EL (cell line): ENCODE results near the gene ABLIM2.

ENCODE experiments used
- DNase-seq: peaks from one replicate; pipeline ENCODE4 v3.0.0-alpha.2; 2016

Gene ABLIM2

GRCh38 chr4:8115916-8116315 is 42.7 kb downstream of the ABLIM2 start:
- DNase-seq: no peak

- DNase-seq: no peak
Measured at GRCh38 chr4:8115203-8115520, 43.5 kb downstream of the ABLIM2 start.

GRCh38 chr4:8114456-8115202 is 44.0 kb downstream of the ABLIM2 start:
- DNase-seq: no peak

GRCh38 chr4:8113611-8114377 is 44.8 kb downstream of the ABLIM2 start:
- no peak for DNase-seq

- no peak for DNase-seq
Measured at GRCh38 chr4:8112672-8113071, 45.9 kb downstream of the ABLIM2 start.

- no peak for DNase-seq
Measured at GRCh38 chr4:8112036-8112576, 46.5 kb downstream of the ABLIM2 start.

GRCh38 chr4:8110071-8110986 is 48.3 kb downstream of the ABLIM2 start:
- no peak for DNase-seq

- DNase-seq: no peak
Measured at GRCh38 chr4:8109406-8110065, 49.1 kb downstream of the ABLIM2 start.

- no peak for DNase-seq
Measured at GRCh38 chr4:8108991-8109390, 49.6 kb downstream of the ABLIM2 start.

- DNase-seq: no peak
Measured at GRCh38 chr4:8108261-8108660, 50.4 kb downstream of the ABLIM2 start.

- DNase-seq: no peak
Measured at GRCh38 chr4:8107146-8107657, 51.4 kb downstream of the ABLIM2 start.

- DNase-seq: no peak
Measured at GRCh38 chr4:8106451-8107025, 52.1 kb downstream of the ABLIM2 start.

- no peak for DNase-seq
Measured at GRCh38 chr4:8105306-8106100, 53.1 kb downstream of the ABLIM2 start.

GRCh38 chr4:8104491-8105305 is 53.9 kb downstream of the ABLIM2 start:
- no peak for DNase-seq

- DNase-seq: no peak
Measured at GRCh38 chr4:8103421-8104390, 54.9 kb downstream of the ABLIM2 start.

GRCh38 chr4:8102831-8103230 is 55.8 kb downstream of the ABLIM2 start:
- no peak for DNase-seq

- no peak for DNase-seq
Measured at GRCh38 chr4:8102076-8102355, 56.6 kb downstream of the ABLIM2 start.

GRCh38 chr4:8101213-8102075 is 57.2 kb downstream of the ABLIM2 start:
- DNase-seq: peak; percentile 9
